GM19452 (cell line): ENCODE data around the gene FCHO2.
"Not testable (repeated sequence)": the region's sequence is repeated elsewhere in the genome, so short reads cannot be mapped to it uniquely, and the experiment has no call there.

Source experiments
- ATAC-seq: cut with Tn5 transposase; IDR thresholded peaks from one replicate; pipeline ENCODE4 v1.9.1; 2021; ENCODE audit not compliant: unreplicated experiment

FCHO2 gene

GRCh38 chr5:72956324-72957140, 691 bp downstream of the FCHO2 start:
- peak; percentile 43 for ATAC-seq

GRCh38 chr5:72957337-72957736, 1.5 kb downstream of the FCHO2 start:
- no peak for ATAC-seq

- ATAC-seq, result no peak
These were observed 3.4 kb downstream of the FCHO2 start for GRCh38 chr5:72959257-72959656.

GRCh38 chr5:72974481-72974880, 18.6 kb downstream of the FCHO2 start:
- ATAC-seq, result not testable (repeated sequence)

- not testable (repeated sequence) for ATAC-seq
These were observed 21.0 kb downstream of the FCHO2 start for GRCh38 chr5:72976810-72977209.

GRCh38 chr5:72985719-72986118, 29.9 kb downstream of the FCHO2 start:
- ATAC-seq, result no peak

GRCh38 chr5:72988769-72989168, 32.9 kb downstream of the FCHO2 start:
- no peak for ATAC-seq

- no peak for ATAC-seq
These were observed 35.6 kb downstream of the FCHO2 start for GRCh38 chr5:72991394-72991793.

GRCh38 chr5:72994578-72994977, 38.7 kb downstream of the FCHO2 start:
- no peak for ATAC-seq

- no peak for ATAC-seq
These were observed 40.8 kb downstream of the FCHO2 start for GRCh38 chr5:72996632-72997031.

GRCh38 chr5:72999916-73000315, 44.1 kb downstream of the FCHO2 start:
- no peak for ATAC-seq

GRCh38 chr5:73005886-73006285, 50.0 kb downstream of the FCHO2 start:
- no peak for ATAC-seq

GRCh38 chr5:73007051-73007450, 51.2 kb downstream of the FCHO2 start:
- no peak for ATAC-seq

GRCh38 chr5:73008831-73009230, 53.0 kb downstream of the FCHO2 start:
- ATAC-seq, result no peak

GRCh38 chr5:73011612-73012011, 55.8 kb downstream of the FCHO2 start:
- not testable (repeated sequence) for ATAC-seq

GRCh38 chr5:73018892-73019291, 63.1 kb downstream of the FCHO2 start:
- ATAC-seq, result no peak

- no peak for ATAC-seq
These were observed 63.9 kb downstream of the FCHO2 start for GRCh38 chr5:73019766-73020165.

GRCh38 chr5:73022471-73023169, 66.8 kb downstream of the FCHO2 start:
- ATAC-seq, result no peak

GRCh38 chr5:73024946-73025544, 69.2 kb downstream of the FCHO2 start:
- not testable (repeated sequence) for ATAC-seq

- no peak for ATAC-seq
These were observed 71.5 kb downstream of the FCHO2 start for GRCh38 chr5:73027361-73027760.

GRCh38 chr5:73027816-73028215, 72.0 kb downstream of the FCHO2 start:
- no peak for ATAC-seq
